LNCaP clone FGC (cell line): ENCODE measurements around the gene WNT7B.

Source experiments
- DNase-seq: peaks from one replicate; pipeline ENCODE4 v3.0.0-alpha.2; 2011; ENCODE audit warnings: low read depth
- H3K4me3 ChIP-seq: 2 replicates; pipeline ENCODE4 v1.5.1; 2011; ENCODE audit warnings: mild to moderate bottlenecking, low read depth, low read length, control low read depth
- CTCF ChIP-seq: IDR thresholded peaks from 2 replicates; pipeline ENCODE4 v1.5.1; 2012; ENCODE audit warnings: mild to moderate bottlenecking; ENCODE audit not compliant: control insufficient read depth, insufficient read depth; ENCODE audit errors: extremely low read depth

WNT7B gene

GRCh38 chr22:45929649-45930048, 47.3 kb downstream of the WNT7B start:
- no peak for TF ChIP-seq CTCF
- H3K4me3 ChIP-seq: no peak overlapping the region
- no peak for DNase-seq

GRCh38 chr22:45928726-45929368, 48.1 kb downstream of the WNT7B start:
- no peak overlapping the region for H3K4me3 ChIP-seq
- TF ChIP-seq CTCF: no peak
- DNase-seq: no peak

GRCh38 chr22:45927059-45927458, 49.9 kb downstream of the WNT7B start:
- no peak for TF ChIP-seq CTCF

GRCh38 chr22:45926433-45926832, 50.5 kb downstream of the WNT7B start:
- no peak for TF ChIP-seq CTCF
- H3K4me3 ChIP-seq: no peak overlapping the region

More at GRCh38 chr22:45927059-45927458, 49.9 kb downstream of the WNT7B start:
- no peak for DNase-seq
- no peak overlapping the region for H3K4me3 ChIP-seq

GRCh38 chr22:45925811-45926351, 51.1 kb downstream of the WNT7B start:
- no peak for DNase-seq
- TF ChIP-seq CTCF: no peak
- no peak overlapping the region for H3K4me3 ChIP-seq

More at GRCh38 chr22:45926433-45926832, 50.5 kb downstream of the WNT7B start:
- no peak for DNase-seq

- H3K4me3 ChIP-seq: no peak overlapping the region
- no peak for DNase-seq
- TF ChIP-seq CTCF: no peak
These were observed 53.1 kb downstream of the WNT7B start for GRCh38 chr22:45923835-45924234.

- no peak for TF ChIP-seq CTCF
- no peak for DNase-seq
- H3K4me3 ChIP-seq: no peak overlapping the region
These were observed 53.8 kb downstream of the WNT7B start for GRCh38 chr22:45923212-45923611.
